Activated naive CD8-positive, alpha-beta T cell treated with anti-CD3 and anti-CD28 coated beads, Interleukin-2, amount 50 U/mL, for 24 hours (primary cell): ENCODE data around the gene STAT6.
A peak's percentile ranks its signal among the peaks of the same experiment; 100 is the strongest.

Experiments used
- ATAC-seq: fragments of 150-1000 bp; cut with Tn5 transposase; one replicate; pipeline ENCODE4 v1.10.0; 2021
- DNase-seq: peaks from one replicate; pipeline ENCODE4 v3.0.0; 2021
- H3K27ac Mint-ChIP-seq: one replicate; pipeline ENCODE4 v1.8.0; 2021; ENCODE audit warnings: mild to moderate bottlenecking, mixed read lengths
- H3K27me3 Mint-ChIP-seq: one replicate; pipeline ENCODE4 v1.8.0; 2021; ENCODE audit warnings: mixed read lengths
- H3K36me3 Mint-ChIP-seq: one replicate; pipeline ENCODE4 v1.8.0; 2021; ENCODE audit warnings: low read depth, mixed read lengths
- H3K4me1 Mint-ChIP-seq: one replicate; pipeline ENCODE4 v1.8.0; 2021; ENCODE audit warnings: mixed read lengths
- H3K4me3 Mint-ChIP-seq: one replicate; pipeline ENCODE4 v1.8.0; 2021; ENCODE audit warnings: mild to moderate bottlenecking, moderate library complexity, mixed read lengths
- H3K9me3 Mint-ChIP-seq: one replicate; pipeline ENCODE4 v1.8.0; 2021; ENCODE audit warnings: mixed read lengths

STAT6 gene, protein sequence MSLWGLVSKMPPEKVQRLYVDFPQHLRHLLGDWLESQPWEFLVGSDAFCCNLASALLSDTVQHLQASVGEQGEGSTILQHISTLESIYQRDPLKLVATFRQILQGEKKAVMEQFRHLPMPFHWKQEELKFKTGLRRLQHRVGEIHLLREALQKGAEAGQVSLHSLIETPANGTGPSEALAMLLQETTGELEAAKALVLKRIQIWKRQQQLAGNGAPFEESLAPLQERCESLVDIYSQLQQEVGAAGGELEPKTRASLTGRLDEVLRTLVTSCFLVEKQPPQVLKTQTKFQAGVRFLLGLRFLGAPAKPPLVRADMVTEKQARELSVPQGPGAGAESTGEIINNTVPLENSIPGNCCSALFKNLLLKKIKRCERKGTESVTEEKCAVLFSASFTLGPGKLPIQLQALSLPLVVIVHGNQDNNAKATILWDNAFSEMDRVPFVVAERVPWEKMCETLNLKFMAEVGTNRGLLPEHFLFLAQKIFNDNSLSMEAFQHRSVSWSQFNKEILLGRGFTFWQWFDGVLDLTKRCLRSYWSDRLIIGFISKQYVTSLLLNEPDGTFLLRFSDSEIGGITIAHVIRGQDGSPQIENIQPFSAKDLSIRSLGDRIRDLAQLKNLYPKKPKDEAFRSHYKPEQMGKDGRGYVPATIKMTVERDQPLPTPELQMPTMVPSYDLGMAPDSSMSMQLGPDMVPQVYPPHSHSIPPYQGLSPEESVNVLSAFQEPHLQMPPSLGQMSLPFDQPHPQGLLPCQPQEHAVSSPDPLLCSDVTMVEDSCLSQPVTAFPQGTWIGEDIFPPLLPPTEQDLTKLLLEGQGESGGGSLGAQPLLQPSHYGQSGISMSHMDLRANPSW

DNA sequence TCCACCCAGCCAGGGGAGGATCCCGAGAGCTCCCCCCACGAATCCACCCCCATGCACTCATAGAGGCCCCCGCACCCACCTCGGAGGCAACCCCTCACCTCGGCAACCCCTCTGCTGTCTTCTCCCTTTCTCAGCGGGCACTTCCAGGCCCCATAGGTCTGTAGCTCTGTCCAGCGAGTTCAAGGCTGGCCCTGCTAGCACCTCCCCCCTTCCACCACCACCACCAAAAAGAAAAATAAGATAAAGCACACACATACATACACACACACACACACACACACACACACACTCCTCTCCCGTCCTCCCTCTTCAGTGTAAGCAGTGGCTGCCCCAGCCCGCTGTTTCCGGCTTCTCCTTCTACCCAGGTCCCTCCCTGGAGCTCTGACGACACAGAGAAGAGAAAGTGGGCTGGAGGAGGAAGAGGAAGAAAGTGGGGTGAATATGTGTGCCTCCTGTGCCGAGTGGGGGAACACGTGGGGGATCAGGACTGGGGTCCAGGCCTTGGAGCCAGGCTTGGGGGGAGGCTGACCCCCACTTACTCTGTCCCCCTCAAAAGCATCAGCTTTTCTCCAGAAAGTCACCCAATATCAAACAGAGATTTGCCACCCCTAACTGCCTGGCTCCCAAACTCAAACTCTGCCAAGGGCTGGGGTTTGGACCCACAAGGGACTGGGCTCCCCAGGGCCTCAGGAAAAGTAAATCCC is at the start of gene STAT6:
Gene STAT6 (minus strand): TSS at position 332 of the 704 bp plus-strand sequence. CDS start 3,084 bp downstream, outside the sequence.
- no peaks in the 10 kb centered on the region for H3K9me3 Mint-ChIP-seq
- H3K27me3 Mint-ChIP-seq: no peaks in the 10 kb centered on the region
- peak within 1 kb of the TSS; percentile 96 for H3K27ac Mint-ChIP-seq
- H3K4me3 Mint-ChIP-seq: peak within 1 kb of the TSS; percentile 98
- H3K4me1 Mint-ChIP-seq: peaks cover 51% of the 10 kb centered on the region
- peaks cover 40% of the 10 kb centered on the region for H3K36me3 Mint-ChIP-seq
- peak; percentile 65 for ATAC-seq
- DNase-seq: peak; percentile 80

DNA sequence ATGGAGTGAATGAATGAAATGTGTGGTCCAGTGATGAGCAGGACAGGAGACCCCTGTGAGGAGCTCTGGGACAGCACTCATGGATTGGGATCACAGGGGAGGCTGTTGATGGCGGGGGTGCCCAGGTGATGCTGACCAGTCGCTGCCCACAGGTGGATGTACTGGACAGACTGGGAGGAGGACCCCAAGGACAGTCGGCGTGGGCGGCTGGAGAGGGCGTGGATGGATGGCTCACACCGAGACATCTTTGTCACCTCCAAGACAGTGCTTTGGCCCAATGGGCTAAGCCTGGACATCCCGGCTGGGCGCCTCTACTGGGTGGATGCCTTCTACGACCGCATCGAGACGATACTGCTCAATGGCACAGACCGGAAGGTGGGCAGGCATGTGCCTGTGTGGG is 49.6 kb upstream of the STAT6 start:
- no peak overlapping the region for H3K27ac Mint-ChIP-seq
- H3K27me3 Mint-ChIP-seq: peaks cover 3% of the 10 kb centered on the region
- H3K4me3 Mint-ChIP-seq: no peak overlapping the region
- peaks cover 6% of the 10 kb centered on the region for H3K4me1 Mint-ChIP-seq
- H3K9me3 Mint-ChIP-seq: no peaks in the 10 kb centered on the region
- DNase-seq (no peak), ATAC-seq (no peak)
- no peaks in the 10 kb centered on the region for H3K36me3 Mint-ChIP-seq

DNA sequence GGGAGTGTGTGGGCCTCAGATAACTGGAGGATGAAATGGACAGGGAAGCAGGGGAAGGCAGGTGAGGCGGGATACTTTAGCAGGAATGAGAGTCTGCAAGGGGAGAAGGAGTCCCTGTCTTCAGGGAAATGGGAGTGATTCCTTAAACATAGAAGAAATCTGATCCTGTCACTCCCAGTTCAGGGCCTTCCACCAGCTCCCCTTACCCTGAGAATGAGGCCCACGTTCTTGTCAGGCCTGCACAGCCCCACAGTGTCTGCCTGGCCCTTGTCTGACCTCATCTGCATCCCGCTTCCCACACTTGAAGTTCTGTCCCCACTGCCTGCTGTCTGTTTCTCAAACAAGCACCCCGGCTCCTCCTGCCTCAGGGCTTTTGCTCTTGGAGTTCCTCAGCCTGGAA is 48.9 kb upstream of the STAT6 start:
- Mint-ChIP-seq H3K27me3 (peaks cover 3% of the 10 kb centered on the region), H3K27ac (no peak overlapping the region), H3K4me1 (peaks cover 6% of the 10 kb centered on the region), H3K36me3 (no peaks in the 10 kb centered on the region), H3K4me3 (no peak overlapping the region), H3K9me3 (no peaks in the 10 kb centered on the region)
- no peak for ATAC-seq
- DNase-seq: no peak

DNA sequence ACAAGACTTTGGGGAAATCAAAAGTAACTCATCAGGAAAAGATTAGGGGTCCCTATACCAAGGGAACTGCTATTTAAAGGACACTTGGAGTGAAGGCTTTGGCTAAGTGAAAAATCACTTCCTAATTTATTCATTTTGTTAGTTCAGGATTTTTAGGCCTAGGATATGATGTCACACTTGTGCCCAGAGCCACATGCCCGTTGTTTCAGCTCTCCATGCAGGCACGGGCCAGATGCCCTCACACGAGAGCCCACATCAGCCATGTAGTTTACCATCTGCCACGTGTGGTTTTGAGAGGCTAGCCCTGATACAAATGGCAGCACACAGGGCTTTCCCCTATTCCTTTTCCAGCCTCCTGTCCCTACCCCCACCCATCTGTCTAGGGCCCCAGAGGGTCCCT is 48.1 kb upstream of the STAT6 start:
- Mint-ChIP-seq H3K4me3 (no peak overlapping the region), H3K27me3 (peaks cover 3% of the 10 kb centered on the region), H3K9me3 (no peaks in the 10 kb centered on the region), H3K4me1 (peaks cover 6% of the 10 kb centered on the region), H3K27ac (no peak overlapping the region), H3K36me3 (no peaks in the 10 kb centered on the region)
- ATAC-seq (no peak), DNase-seq (no peak)

DNA sequence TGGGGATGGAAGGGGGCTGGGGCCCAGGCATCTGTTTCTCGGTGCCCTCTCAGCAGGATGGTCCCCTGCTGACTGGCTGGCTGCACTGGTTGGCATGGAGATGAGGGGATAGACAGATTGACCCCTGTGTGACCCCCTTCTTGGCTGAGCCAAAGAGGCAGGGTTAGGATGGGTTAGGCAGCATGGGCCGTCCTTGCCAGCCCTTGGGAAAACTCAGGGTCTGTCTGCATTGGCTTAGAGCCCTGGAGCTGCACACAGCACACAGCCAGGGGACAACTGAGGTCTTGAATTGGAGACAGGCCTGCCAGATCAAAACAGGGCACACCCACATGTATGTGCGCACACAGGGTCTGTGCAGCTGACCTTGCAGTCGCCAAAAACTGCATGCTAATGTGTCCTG is 47.5 kb upstream of the STAT6 start:
- no peak overlapping the region for H3K4me3 Mint-ChIP-seq
- no peaks in the 10 kb centered on the region for H3K9me3 Mint-ChIP-seq
- no peak for DNase-seq
- H3K36me3 Mint-ChIP-seq: no peaks in the 10 kb centered on the region
- no peak for ATAC-seq
- H3K27ac Mint-ChIP-seq: no peak overlapping the region
- peaks cover 6% of the 10 kb centered on the region for H3K4me1 Mint-ChIP-seq
- H3K27me3 Mint-ChIP-seq: peaks cover 3% of the 10 kb centered on the region

DNA sequence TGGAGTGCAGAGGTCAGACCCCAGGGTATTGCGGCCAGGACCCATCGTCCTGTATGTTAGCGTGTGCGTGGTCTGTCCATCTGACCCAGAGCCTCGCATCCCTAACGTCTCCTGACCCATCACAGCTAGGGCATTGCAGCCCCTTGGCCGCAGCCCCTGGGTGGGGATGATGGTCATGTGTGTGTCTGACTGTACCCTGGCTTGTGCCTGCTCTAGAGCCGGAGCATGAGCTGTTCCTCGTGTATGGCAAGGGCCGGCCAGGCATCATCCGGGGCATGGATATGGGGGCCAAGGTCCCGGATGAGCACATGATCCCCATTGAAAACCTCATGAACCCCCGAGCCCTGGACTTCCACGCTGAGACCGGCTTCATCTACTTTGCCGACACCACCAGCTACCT is 47.0 kb upstream of the STAT6 start:
- Mint-ChIP-seq H3K27ac (no peak overlapping the region), H3K36me3 (no peaks in the 10 kb centered on the region), H3K27me3 (peaks cover 3% of the 10 kb centered on the region), H3K9me3 (no peaks in the 10 kb centered on the region), H3K4me1 (peaks cover 6% of the 10 kb centered on the region), H3K4me3 (no peak overlapping the region)
- ATAC-seq: no peak
- no peak for DNase-seq

DNA sequence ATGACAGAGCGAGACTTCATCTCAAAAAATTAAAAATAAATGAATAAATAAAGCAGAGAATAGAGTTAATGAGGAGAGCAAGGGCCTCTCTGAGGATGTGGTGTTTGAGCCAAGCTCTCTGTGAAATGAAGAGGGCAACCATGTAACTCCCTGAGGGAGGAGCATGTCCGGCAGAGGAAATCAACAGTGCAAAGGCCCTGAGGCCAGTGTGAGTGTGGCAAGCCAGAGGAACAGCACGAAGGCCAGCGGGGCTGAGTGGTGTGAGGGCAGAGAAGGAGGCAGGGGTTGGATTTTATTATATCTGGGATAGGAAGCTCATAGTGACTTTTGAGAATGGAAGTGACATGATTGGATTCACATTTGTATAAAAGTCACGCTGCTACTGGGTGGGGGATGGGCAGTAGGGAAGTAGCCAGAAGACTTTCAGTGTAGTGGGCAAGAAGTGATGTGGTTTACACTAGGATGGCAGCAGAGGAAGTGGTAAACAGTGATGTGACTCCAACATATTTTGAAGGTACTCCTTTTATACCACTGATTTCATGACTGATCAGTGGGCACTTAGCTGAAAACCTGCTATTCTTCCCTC is 46.5 kb upstream of the STAT6 start:
- ATAC-seq (no peak), DNase-seq (no peak)
- Mint-ChIP-seq H3K36me3 (no peaks in the 10 kb centered on the region), H3K9me3 (no peaks in the 10 kb centered on the region), H3K4me3 (no peak overlapping the region), H3K27me3 (peaks cover 3% of the 10 kb centered on the region), H3K4me1 (peaks cover 6% of the 10 kb centered on the region), H3K27ac (no peak overlapping the region)

DNA sequence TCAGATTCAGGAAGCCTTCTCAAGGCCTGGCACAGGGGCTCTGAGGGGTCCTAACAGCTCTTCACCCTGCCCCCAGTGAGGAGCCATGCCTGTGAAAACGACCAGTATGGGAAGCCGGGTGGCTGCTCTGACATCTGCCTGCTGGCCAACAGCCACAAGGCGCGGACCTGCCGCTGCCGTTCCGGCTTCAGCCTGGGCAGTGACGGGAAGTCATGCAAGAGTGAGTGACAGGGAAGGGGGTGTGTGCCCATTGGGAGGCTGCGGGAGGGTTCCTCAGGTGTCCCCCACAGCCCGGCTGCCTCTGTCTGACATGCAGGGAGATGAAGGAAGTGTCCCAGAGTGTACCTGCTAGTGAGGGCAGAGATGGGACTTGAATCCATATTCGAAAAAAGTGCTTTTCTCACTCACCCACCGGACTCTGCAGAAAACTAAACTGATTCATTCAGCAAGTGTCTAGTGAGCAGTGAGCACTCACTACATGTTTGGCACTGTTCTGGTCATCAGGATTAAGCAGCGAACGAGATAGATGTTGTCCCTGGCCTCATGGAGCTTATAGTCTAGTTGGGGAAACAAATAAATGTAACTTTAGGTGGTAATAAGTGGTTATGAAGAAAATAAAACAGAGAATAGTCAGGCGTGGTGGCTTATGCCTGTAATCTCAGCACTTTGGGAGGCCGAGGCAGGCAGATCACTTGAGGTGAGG is 45.7 kb upstream of the STAT6 start:
- no peaks in the 10 kb centered on the region for H3K36me3 Mint-ChIP-seq
- H3K4me3 Mint-ChIP-seq: no peak overlapping the region
- peaks cover 3% of the 10 kb centered on the region for H3K27me3 Mint-ChIP-seq
- H3K4me1 Mint-ChIP-seq: peaks cover 6% of the 10 kb centered on the region
- no peaks in the 10 kb centered on the region for H3K9me3 Mint-ChIP-seq
- no peak overlapping the region for H3K27ac Mint-ChIP-seq
- ATAC-seq (no peak), DNase-seq (no peak)

DNA sequence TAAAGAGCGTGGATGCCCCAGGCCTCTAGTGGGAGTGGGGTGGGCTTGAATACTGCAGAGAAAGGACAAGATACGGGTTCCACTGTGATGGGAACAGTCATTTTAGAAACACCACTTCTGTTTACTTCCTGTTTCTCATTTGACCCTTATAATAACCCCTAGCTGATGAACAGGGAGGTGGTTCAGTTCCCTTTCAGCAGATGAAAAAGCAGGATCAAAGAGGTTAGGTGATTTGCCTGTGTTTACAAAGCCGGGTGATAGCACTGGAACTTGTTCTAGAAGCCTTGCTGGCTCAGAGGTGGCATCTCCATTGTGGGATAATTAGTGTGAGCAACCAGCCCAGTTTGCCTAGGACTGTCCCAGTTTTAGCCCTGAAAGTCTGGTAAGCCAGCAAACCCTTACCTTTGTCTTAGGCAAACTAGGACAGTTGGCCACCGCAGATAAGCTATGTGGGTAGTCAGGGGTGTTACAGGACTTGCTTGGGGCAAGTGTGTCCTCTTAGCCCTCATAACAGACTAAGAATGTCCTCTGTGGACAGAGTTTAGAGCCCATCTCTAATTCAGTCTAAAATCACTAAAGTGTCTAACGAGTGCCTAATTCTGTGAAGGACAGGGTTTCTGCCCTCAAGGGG is 43.8 kb upstream of the STAT6 start:
- Mint-ChIP-seq H3K27me3 (peaks cover 3% of the 10 kb centered on the region), H3K27ac (no peak overlapping the region), H3K4me3 (no peak overlapping the region), H3K4me1 (peaks cover 6% of the 10 kb centered on the region), H3K36me3 (no peaks in the 10 kb centered on the region), H3K9me3 (no peaks in the 10 kb centered on the region)
- ATAC-seq: no peak
- DNase-seq: no peak

DNA sequence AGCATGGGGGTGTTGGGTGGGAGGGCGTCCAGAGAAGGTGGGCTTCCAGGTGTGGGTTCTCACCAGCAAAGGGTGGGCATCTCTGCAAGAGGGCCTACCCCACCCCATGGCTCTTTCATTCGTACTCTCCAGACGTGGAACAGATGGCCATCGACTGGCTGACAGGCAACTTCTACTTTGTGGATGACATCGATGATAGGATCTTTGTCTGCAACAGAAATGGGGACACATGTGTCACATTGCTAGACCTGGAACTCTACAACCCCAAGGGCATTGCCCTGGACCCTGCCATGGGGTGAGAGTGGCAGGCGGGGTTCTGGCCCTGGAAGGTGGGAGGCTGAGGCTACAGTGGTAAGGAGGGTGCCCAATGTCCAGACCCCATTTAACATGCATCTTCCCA is 42.9 kb upstream of the STAT6 start:
- H3K4me3 Mint-ChIP-seq: no peak overlapping the region
- ATAC-seq: no peak
- no peaks in the 10 kb centered on the region for H3K9me3 Mint-ChIP-seq
- peaks cover 3% of the 10 kb centered on the region for H3K27me3 Mint-ChIP-seq
- no peak for DNase-seq
- H3K4me1 Mint-ChIP-seq: peaks cover 6% of the 10 kb centered on the region
- H3K27ac Mint-ChIP-seq: no peak overlapping the region
- H3K36me3 Mint-ChIP-seq: no peaks in the 10 kb centered on the region

DNA sequence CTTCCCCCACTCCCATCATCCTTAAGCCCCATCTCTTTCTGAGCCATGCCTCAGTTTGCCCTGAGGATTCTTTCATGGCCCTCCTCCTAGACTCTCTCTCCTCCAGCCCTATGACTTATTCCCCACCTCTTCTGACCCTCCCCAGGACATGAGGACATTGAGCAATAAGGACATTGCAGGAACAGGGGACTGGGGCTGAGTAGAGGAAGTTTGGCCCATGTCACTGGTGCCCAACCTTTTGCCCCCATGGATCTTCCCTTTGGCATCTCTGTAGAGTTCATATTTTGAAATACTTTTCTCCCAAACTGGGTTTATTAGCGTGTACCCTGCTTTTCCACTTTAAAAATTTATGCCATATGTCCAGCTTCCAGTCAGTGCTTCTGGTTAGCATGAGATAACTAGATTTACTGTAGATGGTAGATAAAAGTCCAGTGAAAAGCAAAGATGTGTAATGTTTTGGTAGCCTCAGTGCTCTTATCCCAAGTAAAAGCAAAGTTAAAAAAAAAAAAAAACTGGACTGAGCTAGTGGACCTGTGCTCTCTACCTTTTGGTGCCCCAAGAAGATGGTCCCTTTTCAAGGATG is 42.3 kb upstream of the STAT6 start:
- ATAC-seq: no peak
- DNase-seq: no peak
- no peaks in the 10 kb centered on the region for H3K9me3 Mint-ChIP-seq
- no peaks in the 10 kb centered on the region for H3K36me3 Mint-ChIP-seq
- peaks cover 6% of the 10 kb centered on the region for H3K4me1 Mint-ChIP-seq
- H3K4me3 Mint-ChIP-seq: no peak overlapping the region
- no peak overlapping the region for H3K27ac Mint-ChIP-seq
- H3K27me3 Mint-ChIP-seq: peaks cover 3% of the 10 kb centered on the region

DNA sequence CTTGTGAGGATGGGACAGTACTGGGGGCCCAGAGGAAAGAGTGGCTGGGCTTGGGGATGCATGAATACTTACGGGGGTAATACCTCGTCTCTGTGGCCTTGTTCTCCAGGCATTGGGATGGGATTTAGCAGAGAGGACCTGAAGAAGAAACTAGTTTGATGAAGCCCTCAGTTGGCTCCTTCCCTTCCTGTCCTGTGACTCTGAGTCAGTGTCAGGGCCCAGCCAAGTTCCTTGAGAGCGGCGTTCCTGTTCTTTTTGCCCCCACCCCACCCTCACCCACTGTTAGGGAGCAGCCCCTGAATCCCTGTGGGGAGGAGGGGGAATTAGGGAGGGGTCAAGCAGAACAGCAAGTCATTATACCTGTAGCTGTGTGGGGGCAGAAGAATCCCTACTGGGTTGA is 41.5 kb upstream of the STAT6 start:
- DNase-seq (no peak), ATAC-seq (no peak)
- H3K4me1 Mint-ChIP-seq: peaks cover 2% of the 10 kb centered on the region
- peaks cover 2% of the 10 kb centered on the region for H3K27me3 Mint-ChIP-seq
- no peaks in the 10 kb centered on the region for H3K36me3 Mint-ChIP-seq
- no peak overlapping the region for H3K4me3 Mint-ChIP-seq
- no peaks in the 10 kb centered on the region for H3K9me3 Mint-ChIP-seq
- H3K27ac Mint-ChIP-seq: no peak overlapping the region
